HG03378 (cell line): ENCODE results near the gene SLA2.
"Not testable (repeated sequence)": the region's sequence is repeated elsewhere in the genome, so short reads cannot be mapped to it uniquely, and the experiment has no call there.

Source experiments
- ATAC-seq: cut with Tn5 transposase; IDR thresholded peaks from one replicate; pipeline ENCODE4 v1.9.1; 2021; ENCODE audit warnings: mild to moderate bottlenecking, moderate library complexity; ENCODE audit not compliant: unreplicated experiment

The SLA2 gene, protein sequence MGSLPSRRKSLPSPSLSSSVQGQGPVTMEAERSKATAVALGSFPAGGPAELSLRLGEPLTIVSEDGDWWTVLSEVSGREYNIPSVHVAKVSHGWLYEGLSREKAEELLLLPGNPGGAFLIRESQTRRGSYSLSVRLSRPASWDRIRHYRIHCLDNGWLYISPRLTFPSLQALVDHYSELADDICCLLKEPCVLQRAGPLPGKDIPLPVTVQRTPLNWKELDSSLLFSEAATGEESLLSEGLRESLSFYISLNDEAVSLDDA

DNA sequence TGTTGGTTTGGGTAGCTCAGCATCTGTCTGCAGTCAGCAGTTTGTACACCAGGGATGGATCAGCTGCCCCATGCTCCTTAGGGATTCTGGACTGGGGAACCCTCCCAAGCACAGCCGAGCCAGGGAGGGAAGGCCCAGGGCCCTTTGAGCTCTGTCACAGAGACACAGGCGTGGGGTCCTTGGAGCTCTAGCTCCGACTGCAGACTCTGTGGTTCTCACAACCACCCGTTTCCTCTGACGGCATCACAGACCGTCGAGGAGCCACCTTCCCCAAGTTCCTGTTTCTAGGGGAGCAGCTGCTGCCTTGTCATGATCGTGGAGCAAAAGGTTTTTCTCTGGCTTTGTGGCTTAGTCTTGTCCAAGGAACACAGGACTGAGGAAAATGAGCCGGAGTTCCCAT lies at the start of gene SLA2:
SLA2 (minus strand) TSS at position 199 of the 400 bp plus-strand sequence. CDS start 4,861 bp downstream, outside the sequence.
- ATAC-seq, result no peak

DNA sequence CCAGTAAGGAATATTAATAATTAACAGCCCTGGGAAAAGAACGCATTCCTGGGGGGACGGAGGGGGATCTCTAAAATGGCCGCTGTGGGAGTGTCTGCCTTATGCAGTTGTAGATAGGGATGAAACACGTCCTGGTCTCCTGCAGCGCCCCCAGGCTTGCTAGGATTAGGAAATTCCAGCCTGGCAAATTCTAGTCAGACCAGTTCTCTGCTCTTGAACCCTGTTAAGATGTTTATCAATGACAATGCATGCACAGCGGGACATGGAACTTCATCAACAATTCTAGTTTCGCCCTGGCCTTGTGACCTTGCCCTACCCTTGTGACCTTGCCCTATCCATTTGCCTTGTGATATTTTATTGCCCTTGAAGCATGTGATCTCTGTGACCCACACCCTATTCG lies 49.5 kb upstream of the SLA2 start:
- not testable (repeated sequence) for ATAC-seq

DNA sequence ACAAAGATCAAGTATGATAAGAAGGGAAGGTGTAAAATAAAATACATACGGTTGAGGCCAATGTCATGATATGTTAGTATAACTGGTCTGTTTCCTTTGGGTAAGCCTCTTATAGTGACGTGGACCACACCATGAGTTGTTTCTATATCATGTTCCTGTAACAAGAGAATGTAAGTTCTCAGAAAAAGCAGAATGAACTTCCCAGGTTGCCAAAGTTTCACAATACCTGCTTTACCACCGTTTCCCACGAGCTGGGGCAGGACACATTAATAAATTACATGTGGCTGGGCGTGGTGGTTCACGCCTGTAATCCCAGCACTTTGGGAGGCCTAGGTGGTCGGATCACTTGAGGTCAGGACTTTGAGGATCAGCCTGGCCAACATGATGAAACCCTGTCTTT lies 42.6 kb upstream of the SLA2 start:
- no peak for ATAC-seq

DNA sequence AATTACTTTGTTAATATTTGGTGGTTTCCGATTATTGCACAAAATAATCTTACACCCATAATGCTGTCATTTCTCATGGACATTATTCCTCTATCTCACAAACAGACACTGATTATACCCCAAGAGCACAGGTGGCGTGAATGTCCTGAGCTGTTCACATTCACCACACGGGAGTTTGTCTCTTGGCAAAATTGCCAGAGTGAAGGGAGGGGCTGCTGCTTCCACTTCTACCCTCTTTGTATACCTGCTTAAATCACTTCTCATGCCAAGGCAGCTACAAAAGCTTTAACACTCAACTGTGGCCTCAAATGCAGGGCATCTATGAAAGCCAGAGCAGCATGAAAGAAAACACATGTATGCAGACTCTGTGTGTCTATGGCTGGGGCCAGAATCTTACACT lies 41.9 kb upstream of the SLA2 start:
- no peak for ATAC-seq

DNA sequence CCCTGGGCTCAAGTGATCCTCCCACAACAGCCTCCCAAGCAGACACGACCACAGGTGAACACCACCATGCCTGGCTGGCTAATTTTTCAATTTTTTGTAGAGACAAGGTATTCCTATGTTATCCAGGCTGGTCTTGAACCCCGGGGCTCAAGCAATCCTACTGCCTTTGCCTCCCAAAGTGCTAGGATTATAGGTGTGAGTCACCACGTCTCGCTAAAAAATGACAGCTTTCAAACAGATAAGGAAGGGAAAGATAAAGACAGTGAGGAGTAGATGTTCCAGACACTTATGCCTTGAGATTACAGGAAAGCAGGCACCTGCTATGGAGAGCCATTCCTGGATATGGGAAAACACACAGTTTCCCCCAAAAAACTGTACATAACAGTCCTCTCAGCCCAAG lies 40.9 kb upstream of the SLA2 start:
- ATAC-seq, result no peak

- ATAC-seq, result no peak
Observed at GRCh38 chr20:36686504-36686903, 40.5 kb upstream of the SLA2 start.

GRCh38 chr20:36684747-36685146 lies 38.8 kb upstream of the SLA2 start:
- ATAC-seq, result no peak

GRCh38 chr20:36682311-36682710 lies 36.3 kb upstream of the SLA2 start:
- ATAC-seq, result no peak

DNA sequence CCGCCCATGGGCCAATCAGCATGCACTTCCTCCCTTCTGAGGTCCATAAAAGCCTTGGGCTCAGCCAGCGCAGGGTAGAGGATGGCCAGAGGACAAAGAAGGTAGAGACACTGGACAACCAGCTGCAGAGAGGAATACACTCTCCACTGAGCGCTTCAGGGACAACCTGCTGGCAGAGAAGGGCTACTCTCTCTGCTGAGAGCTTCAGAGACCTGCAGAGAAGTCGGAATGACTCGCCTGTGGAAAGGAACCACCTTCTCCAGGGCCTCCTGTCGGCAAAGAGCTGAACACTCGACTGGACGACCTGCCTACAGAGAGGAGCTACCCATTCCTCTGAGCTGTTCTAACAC lies 31.4 kb upstream of the SLA2 start:
- ATAC-seq, result no peak

GRCh38 chr20:36676701-36677421 lies 30.9 kb upstream of the SLA2 start:
- no peak for ATAC-seq

GRCh38 chr20:36675545-36675944 lies 29.5 kb upstream of the SLA2 start:
- ATAC-seq, result not testable (repeated sequence)

- no peak for ATAC-seq
Observed at GRCh38 chr20:36672991-36673390, 27.0 kb upstream of the SLA2 start.

DNA sequence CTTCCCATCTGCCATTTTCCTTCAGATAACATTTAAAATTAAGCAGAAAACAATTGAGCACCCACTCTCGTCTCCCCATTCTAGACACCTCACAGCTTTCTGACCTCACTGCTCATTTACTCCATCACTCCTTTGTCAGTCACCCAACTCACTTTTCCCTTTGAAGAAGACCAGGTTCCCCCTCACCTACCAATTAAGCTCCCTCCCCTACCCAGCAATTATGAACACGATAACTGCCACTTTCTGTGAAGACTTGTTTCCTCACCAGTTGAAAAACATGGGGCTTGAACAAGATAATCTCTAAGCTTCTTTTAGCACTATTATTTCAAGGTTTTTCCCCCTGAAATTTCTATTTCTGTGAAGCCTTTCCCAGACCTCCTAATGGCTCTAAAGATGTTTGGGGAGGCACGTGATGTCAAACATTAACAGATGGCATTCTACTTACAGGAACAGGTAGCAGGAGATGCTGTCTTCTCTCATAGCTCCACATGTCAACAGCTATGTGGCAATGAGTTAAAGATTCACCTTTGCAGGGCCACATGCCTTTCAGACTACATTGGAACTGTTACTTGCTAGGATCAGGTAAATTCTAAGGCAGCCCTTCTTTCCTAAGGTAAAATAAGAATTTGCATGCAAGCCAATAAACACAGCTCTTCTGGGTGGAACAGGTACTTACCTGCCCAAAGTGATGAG lies 24.8 kb upstream of the SLA2 start:
- ATAC-seq, result no peak

GRCh38 chr20:36666181-36666740 lies 20.3 kb upstream of the SLA2 start:
- ATAC-seq, result no peak

- ATAC-seq, result no peak
Observed at GRCh38 chr20:36663031-36663430, 17.0 kb upstream of the SLA2 start.

- no peak for ATAC-seq
Observed at GRCh38 chr20:36658300-36658699, 12.3 kb upstream of the SLA2 start.

DNA sequence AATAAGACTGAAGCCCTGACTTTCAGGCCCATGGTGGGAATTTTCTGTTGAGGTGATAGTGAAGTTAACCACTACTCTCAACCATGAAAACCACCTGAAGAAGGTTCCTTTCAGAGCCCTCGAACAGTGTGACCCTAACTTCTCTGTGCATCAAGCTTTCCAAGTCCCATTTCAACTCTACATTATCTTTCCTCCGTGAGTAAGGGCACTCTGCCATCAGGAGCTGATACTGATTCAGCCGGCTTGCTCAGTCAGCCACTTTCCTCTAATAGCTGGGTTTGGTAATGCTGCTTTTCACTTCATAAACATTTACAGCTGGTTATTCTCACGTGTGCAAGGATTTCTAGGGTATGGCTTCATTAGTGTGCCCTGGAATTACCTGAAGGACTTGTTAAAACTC lies 10.7 kb upstream of the SLA2 start:
- no peak for ATAC-seq

DNA sequence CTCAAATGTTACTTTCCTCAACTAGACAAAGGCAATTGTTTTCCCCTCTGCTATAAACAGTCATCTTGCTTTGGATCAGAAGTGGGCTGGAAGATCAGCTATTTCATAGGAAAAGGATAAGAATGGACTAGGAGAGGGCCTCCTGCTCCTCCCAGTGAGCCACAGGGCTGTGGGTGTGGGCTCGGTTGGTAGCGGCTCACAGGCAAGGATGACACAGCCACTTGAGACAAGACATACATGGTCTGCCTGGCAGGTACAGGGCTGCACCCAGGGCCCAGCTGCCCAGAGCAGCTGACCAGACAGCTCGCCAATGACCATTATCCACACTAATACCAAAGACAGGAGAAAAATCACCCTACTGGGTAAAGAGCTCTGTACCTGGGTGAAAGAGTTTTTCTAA lies 9.0 kb upstream of the SLA2 start:
- ATAC-seq, result no peak

- no peak for ATAC-seq
Observed at GRCh38 chr20:36654506-36654905, 8.5 kb upstream of the SLA2 start.

DNA sequence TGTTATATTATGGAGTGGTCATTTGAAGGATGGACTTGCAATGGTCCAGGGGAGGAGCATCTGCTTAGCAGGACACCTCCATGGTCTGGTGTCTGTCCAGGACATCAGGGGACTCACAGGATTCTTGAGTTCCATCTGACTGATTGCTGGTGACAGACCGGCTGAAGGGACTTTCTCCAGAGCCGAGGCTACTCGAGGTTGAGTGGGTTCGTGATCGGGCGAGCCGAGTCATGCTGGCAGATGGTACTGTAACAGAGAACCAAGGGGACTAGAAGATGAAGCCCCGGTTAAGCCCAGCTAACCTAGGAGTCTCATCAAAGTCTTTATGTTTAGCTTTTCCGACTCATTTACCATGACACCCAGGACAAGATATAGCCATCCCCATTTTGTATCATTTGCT lies 7.5 kb upstream of the SLA2 start:
- no peak for ATAC-seq

GRCh38 chr20:36647196-36648121 lies 1.5 kb upstream of the SLA2 start:
- no peak for ATAC-seq
